GM12878 (cell line): Measurements from ENCODE around the gene MAL. TPM values are rescaled to one million over a fixed set of nuclear protein-coding genes. Genes with fewer than 3 reads are reported as not detected.

Experiments used
- ATAC-seq: fragments of 200-7000 bp; cut with Tn5 transposase; 3 replicates; pipeline ENCODE4 v1.9.1; 2020; ENCODE audit warnings: mild to moderate bottlenecking, moderate library complexity
- Bru-seq: library from RNA; stranded (reverse); fragments of 400-500 nt; gene quantifications from one replicate; lab custom pipeline; 2021; lab: Mats Ljungman, UMichigan
- BruChase-seq, 2 experiments: library from RNA; stranded (reverse); fragments of 400-500 nt; gene quantifications; one replicate each; lab custom pipeline; 2021; lab: Mats Ljungman, UMichigan
- BruUV-seq: library from RNA; stranded (reverse); fragments of 400-500 nt; replicated peaks from 2 replicates; lab custom pipeline; 2021; lab: Mats Ljungman, UMichigan
- CTCF ChIA-PET: fragments of 300-600 bp; sonication (Branson Sonifier 250); formaldehyde crosslinking; extraction: SDS; loops from one replicate; lab custom pipeline; 2021; ENCODE audit warnings: inconsistent platforms; lab: Yijun Ruan, JAX
- POLR2A ChIA-PET: fragments of 350-600 bp; formaldehyde crosslinking; extraction: SDS; loops from one replicate; lab custom pipeline; 2021; ENCODE audit warnings: inconsistent platforms; lab: Charles Lee
- RAD21 ChIA-PET: fragments of 300-600 bp; sonication (Branson Sonifier 250); formaldehyde crosslinking; loops from one replicate; lab custom pipeline; 2023; ENCODE audit warnings: antibody characterized with exemption; ENCODE audit not compliant: unreplicated experiment; lab: Charles Lee
- SMC1A ChIA-PET: fragments of 300-600 bp; sonication (Branson Sonifier 250); formaldehyde crosslinking; loops from one replicate; lab custom pipeline; 2023; ENCODE audit not compliant: unreplicated experiment, uncharacterized antibody; lab: Charles Lee
- DNase-seq: peaks from one replicate; pipeline ENCODE4 v3.0.0-alpha.2; 2011; ENCODE audit warnings: low read depth, low spot score
- FAIRE-seq: peaks from 3 replicates; lab custom pipeline; 2011; peaks lifted over from hg19 to GRCh38; lab: Jason Lieb, UNC
- H2AFZ ChIP-seq: 2 replicates; pipeline ENCODE4 v1.6.0; 2011; ENCODE audit warnings: low read depth, low read length, control low read depth; ENCODE audit not compliant: control insufficient read depth
- H3K27ac ChIP-seq: 2 replicates; pipeline ENCODE4 v1.5.1; 2011; ENCODE audit warnings: control low read depth; ENCODE audit not compliant: control insufficient read depth, insufficient read depth
- H3K27me3 ChIP-seq, 2 experiments: replicated peaks in 1 of 2; 2 replicates each; pipeline versions ENCODE4 v1.6.0 to v1.6.1; 2011; ENCODE audit warnings: low read length in 1 of 2; ENCODE audit not compliant: control insufficient read depth in 2 of 2, insufficient read depth in 2 of 2
- H3K36me3 ChIP-seq, 2 experiments: 2 replicates each; pipeline ENCODE4 v1.5.1; 2011; ENCODE audit warnings: low read length in 1 of 2; ENCODE audit not compliant: control insufficient read depth in 2 of 2, insufficient read depth in 2 of 2
- H3K4me1 ChIP-seq: 2 replicates; pipeline ENCODE4 v1.6.1; 2011; ENCODE audit warnings: mild to moderate bottlenecking, low read length, moderate library complexity, mixed read lengths; ENCODE audit not compliant: control insufficient read depth, insufficient read depth
- H3K4me2 ChIP-seq: 2 replicates; pipeline ENCODE4 v1.6.0; 2011; ENCODE audit warnings: control low read depth; ENCODE audit not compliant: control insufficient read depth, insufficient read depth
- H3K4me3 ChIP-seq: fragments of 200-600 bp; sonication (generic); 2 replicates; pipeline ENCODE4 v1.5.1; 2016
- H3K79me2 ChIP-seq: 2 replicates; pipeline ENCODE4 v1.6.0; 2011; ENCODE audit warnings: low read length; ENCODE audit not compliant: control insufficient read depth, insufficient read depth
- H3K9ac ChIP-seq: 2 replicates; pipeline ENCODE4 v1.8.0; 2011; ENCODE audit warnings: low read length, control low read depth, mixed read lengths; ENCODE audit not compliant: control insufficient read depth, insufficient read depth
- H3K9me3 ChIP-seq: replicated peaks from 3 replicates; pipeline ENCODE4 v1.5.1; 2011; ENCODE audit warnings: mild to moderate bottlenecking, low read length; ENCODE audit not compliant: control insufficient read depth, insufficient read depth
- H4K20me1 ChIP-seq: 2 replicates; pipeline ENCODE4 v1.6.0; 2011; ENCODE audit not compliant: control insufficient read depth, insufficient read depth
- CBX5 ChIP-seq: sonication (generic); IDR thresholded peaks from 2 replicates; pipeline ENCODE4 v1.6.1; 2016; ENCODE audit warnings: low read depth, moderate library complexity, mild to moderate bottlenecking, inconsistent platforms
- CHD2 ChIP-seq: IDR thresholded peaks from 2 replicates; pipeline ENCODE4 v1.6.1; 2011; ENCODE audit warnings: low read depth, low read length, improper control_type of control experiment, borderline replicate concordance
- CHD4 ChIP-seq: fragments of 200-600 bp; sonication (generic); IDR thresholded peaks from 2 replicates; pipeline ENCODE4 v1.6.1; 2016; ENCODE audit warnings: mild to moderate bottlenecking
- EZH2 ChIP-seq: IDR thresholded peaks from 2 replicates; pipeline ENCODE4 v1.6.1; 2012; ENCODE audit warnings: low read depth, mild to moderate bottlenecking, control low read depth, inconsistent platforms, low read length, borderline replicate concordance; ENCODE audit not compliant: control insufficient read depth
- HDAC6 ChIP-seq: fragments of 200-600 bp; sonication (generic); IDR thresholded peaks from one replicate; pipeline ENCODE4 v1.8.0; 2017; ENCODE audit warnings: antibody characterized with exemption; ENCODE audit not compliant: unreplicated experiment
- IKZF2 ChIP-seq, 2 experiments: fragments of 450-650 bp; IDR thresholded peaks; 2 replicates each; pipeline ENCODE4 v1.6.1; 2017; ENCODE audit warnings: mild to moderate bottlenecking in 2 of 2, moderate library complexity in 2 of 2
- LARP7 ChIP-seq: fragments of 450-650 bp; IDR thresholded peaks from 2 replicates; pipeline ENCODE4 v1.6.1; 2017; ENCODE audit warnings: mild to moderate bottlenecking
- MEF2B ChIP-seq: fragments of 450-650 bp; IDR thresholded peaks from 2 replicates; pipeline ENCODE4 v1.6.1; 2018; ENCODE audit warnings: mild to moderate bottlenecking, moderate library complexity; ENCODE audit not compliant: partially characterized antibody, poor library complexity, severe bottlenecking
- NFXL1 ChIP-seq: fragments of 450-650 bp; IDR thresholded peaks from 2 replicates; pipeline ENCODE4 v1.6.1; 2017; ENCODE audit warnings: antibody characterized with exemption, mild to moderate bottlenecking, borderline replicate concordance
- NRF1 ChIP-seq: conservative IDR thresholded peaks from 2 replicates; pipeline ENCODE4 v1.6.1; 2011; ENCODE audit warnings: mild to moderate bottlenecking, low read depth, low read length, improper control_type of control experiment
- PKNOX1 ChIP-seq: fragments of 450-650 bp; IDR thresholded peaks from 2 replicates; pipeline ENCODE4 v1.6.1; 2016; ENCODE audit warnings: mild to moderate bottlenecking
- POLR2A ChIP-seq: IDR thresholded peaks from 2 replicates; pipeline ENCODE4 v1.6.1; 2011; ENCODE audit warnings: low read depth, mild to moderate bottlenecking, low read length
- POLR2AphosphoS5 ChIP-seq: IDR thresholded peaks from 2 replicates; pipeline ENCODE4 v1.6.1; 2011; ENCODE audit warnings: mild to moderate bottlenecking, low read length, inconsistent platforms
- RELB ChIP-seq: fragments of 450-650 bp; IDR thresholded peaks from 2 replicates; pipeline ENCODE4 v1.6.1; 2017; ENCODE audit warnings: low read depth, mild to moderate bottlenecking, moderate library complexity
- SUZ12 ChIP-seq: fragments of 200-600 bp; sonication (generic); IDR thresholded peaks from one replicate; pipeline ENCODE4 v1.6.1; 2018; ENCODE audit warnings: antibody characterized with exemption, mild to moderate bottlenecking; ENCODE audit not compliant: unreplicated experiment
- WGBS: methylation state at CpG from one replicate; pipeline ENCODE4 v1.1.6; 2016; ENCODE audit warnings: low lambda C conversion rate; ENCODE audit not compliant: insufficient replicate concordance, insufficient coverage; ENCODE audit errors: missing lambda C conversion rate; 5-methylcytosine and 5-hydroxymethylcytosine counted together
- in situ Hi-C: fragments of 300-500 bp; cut with MboI; formaldehyde crosslinking; loops from 9 replicates; pipeline ENCODE4 v1.14.3; 2018; ENCODE audit warnings: mixed read lengths
- intact Hi-C: fragments of 100-400 bp; cut with micrococcal nuclease; formaldehyde crosslinking; loops from one replicate; pipeline ENCODE4 v1.14.2; 2022; ENCODE audit not compliant: unreplicated experiment
- long read RNA-seq, 2 experiments: library from polyadenylated mRNA; unstranded; transcript quantifications; one replicate each; pipeline ENCODE4 v2.0.0, GENCODE V29; 2019 to 2020
- polyA minus RNA-seq, 3 experiments: library from RNA; depleted of rRNA, polyadenylated mRNA; stranded (reverse); fragments of >200 nt; gene quantifications; 2 replicates each; pipeline ENCODE4 v1.2.3, GENCODE V29; 2011
- polyA plus RNA-seq, 11 experiments: library from polyadenylated mRNA; depleted of rRNA in 4 of 11; unstranded in 6 of 11; stranded (reverse) in 5 of 11; fragments of >200 nt; fragmentation: Nextera tagmentation in 4 of 11; fragmentation: Illumina TruSeq in 1 of 11; extraction: Ambion mirVana in 4 of 11; extraction: Trizol in 1 of 11; gene quantifications; 1 replicate in 1 of 11; 2 replicates in 10 of 11; pipeline versions ENCODE4 v1.2.1 to v1.2.3, GENCODE V29; 2011 to 2016; ENCODE audit warnings: inconsistent platforms in 2 of 11, missing spikeins in 2 of 11, low read depth in 1 of 11
- total RNA-seq, 4 experiments: library from RNA; depleted of rRNA in 3 of 4; stranded (reverse); fragments of >200 nt in 3 of 4; fragmentation: Illumina TruSeq in 1 of 4; extraction: Trizol in 1 of 4; gene quantifications; 2 replicates each; pipeline versions ENCODE4 v1.2.1 to v1.2.3, GENCODE V29; 2013 to 2021

MAL gene
- 15.0 and 16.0 TPM in 2 replicates for total RNA-seq (2013; cell fraction: nucleolus; rRNA removed)
- total RNA-seq (2014; rRNA removed) (1.7 and 1.9 TPM in 2 replicates), total RNA-seq (2014; rRNA removed; fragmentation: Illumina TruSeq; extraction: Trizol) (1.1 and 1.3 TPM in 2 replicates), total RNA-seq (2021) (1.2 and 1.8 TPM in 2 replicates), polyA plus RNA-seq (2011; rRNA removed) (3.0 and 4.5 TPM in 2 replicates), polyA plus RNA-seq (2014; fragmentation: Illumina TruSeq; extraction: Trizol) (1.6 and 2.4 TPM in 2 replicates), polyA plus RNA-seq (2014; fragmentation: Nextera tagmentation; extraction: Ambion mirVana) (1 to 10 TPM; 1.4 to 1.8 TPM), polyA plus RNA-seq (2014; rRNA removed) (1.4 and 1.7 TPM in 2 replicates), polyA plus RNA-seq (2016; fragmentation: Nextera tagmentation; extraction: Ambion mirVana) (1 to 10 TPM; 2.4 to 3.1 TPM), polyA minus RNA-seq (2011; rRNA and poly(A)+ RNA removed) (1.8 and 2.3 TPM in 2 replicates), Bru-seq, nascent RNA (percentile 65 among the genes with signal in this experiment), BruChase-seq, experiment 1, labeled RNA remaining after a 6-hour chase (percentile 76 among the genes with signal in this experiment), BruChase-seq, experiment 2, labeled RNA remaining after a 2-hour chase (percentile 61 among the genes with signal in this experiment)
- 6.6 TPM for polyA plus RNA-seq (2011; ENCODE audit: low read depth)
- polyA plus RNA-seq (2011; cell fraction: cytosol; rRNA removed) = 6.5 and 8.7 TPM in 2 replicates
- polyA plus RNA-seq (2011; cell fraction: nucleus; rRNA removed) = 3.5 and 4.5 TPM in 2 replicates
- polyA plus RNA-seq (2012) = 14.4 and 19.8 TPM in 2 replicates
- 1.7 and 4.0 TPM in 2 replicates for polyA minus RNA-seq (2011; cell fraction: cytosol; rRNA and poly(A)+ RNA removed)
- polyA minus RNA-seq (2011; cell fraction: nucleus; rRNA and poly(A)+ RNA removed) = 0.60 and 0.77 TPM in 2 replicates
- long read RNA-seq, experiment 1, partial matches to known transcripts = 0 of 2 reads
- long read RNA-seq, experiment 1, other reads (novel, unspliced or antisense) = 0 of 2 reads
- long read RNA-seq, experiment 2, partial matches to known transcripts = 0 of 3 reads
- long read RNA-seq, experiment 2, other reads (novel, unspliced or antisense) = 0 of 3 reads

DNA sequence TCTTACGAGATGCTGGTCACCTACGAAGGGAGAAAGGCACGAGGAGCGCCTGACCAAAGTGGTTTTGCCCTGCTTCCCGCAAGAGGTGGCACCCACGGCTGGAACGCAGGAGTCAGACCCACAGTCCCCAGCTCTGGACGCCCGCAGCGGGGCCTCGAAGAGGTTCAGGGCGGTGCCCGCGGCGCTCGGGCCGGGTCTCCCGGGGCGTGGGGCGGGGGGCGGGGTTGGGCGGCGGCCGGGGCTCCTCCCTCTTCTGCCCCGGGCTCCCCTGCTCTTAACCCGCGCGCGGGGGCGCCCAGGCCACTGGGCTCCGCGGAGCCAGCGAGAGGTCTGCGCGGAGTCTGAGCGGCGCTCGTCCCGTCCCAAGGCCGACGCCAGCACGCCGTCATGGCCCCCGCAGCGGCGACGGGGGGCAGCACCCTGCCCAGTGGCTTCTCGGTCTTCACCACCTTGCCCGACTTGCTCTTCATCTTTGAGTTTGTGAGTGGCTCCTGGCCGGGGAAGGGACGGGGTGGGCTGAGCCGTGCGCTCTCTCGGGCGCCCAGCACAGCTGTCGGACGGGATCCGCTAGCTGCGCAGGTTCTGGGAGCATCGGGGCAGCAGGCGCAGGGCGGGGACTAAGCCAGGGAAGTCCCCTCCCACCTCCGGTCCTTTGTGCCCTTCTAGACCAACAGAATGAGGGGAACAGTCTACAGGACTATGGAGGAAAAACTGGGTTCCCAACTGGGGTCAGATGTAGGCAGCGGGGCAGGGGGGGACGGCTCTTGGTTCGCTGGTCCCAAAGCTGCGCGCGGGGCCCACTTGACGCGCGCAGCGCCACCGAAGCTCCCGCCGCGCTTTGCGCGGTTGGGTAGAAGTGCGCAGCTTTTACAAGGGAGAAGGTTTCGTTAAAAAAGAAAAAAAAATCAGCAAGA is at the start of gene MAL:
TSS of gene MAL (plus strand) at position 303 of the 914 bp plus-strand sequence. CDS start at position 388, 85 bp downstream.
- RAD21 ChIA-PET = interaction anchor here (0.6 to 6.7 kb wide), 8 partner anchors 16 to 90 kb away, joined by 3 to 120 read pairs (median 22); no protein-coding TSS in a partner anchor
- no peak within 1 kb of the TSS for H3K27ac ChIP-seq
- H3K9me3 ChIP-seq = no peaks in the 10 kb centered on the region
- in situ Hi-C loops = no loop called here
- H2AFZ ChIP-seq = peak within 1 kb of the TSS; percentile 78
- FAIRE-seq (no peak), DNase-seq (no peak), ATAC-seq (peak; percentile 64)
- peak within 1 kb of the TSS; percentile 72 for H3K4me3 ChIP-seq
- H4K20me1 ChIP-seq = no peaks in the 10 kb centered on the region
- POLR2A ChIA-PET = interaction anchor here (0.9 to 2.8 kb wide), 5 partner anchors 17 to 54 kb away, joined by 3 to 11 read pairs (median 7); no protein-coding TSS in a partner anchor
- 1% methylated on average over 72 of the region's 81 CpGs for WGBS
- no peaks in the 10 kb centered on the region for H3K36me3 ChIP-seq
- H3K4me2 ChIP-seq = peak within 1 kb of the TSS; percentile 83
- CTCF ChIA-PET = interaction anchor here (0.5 to 6.7 kb wide), 8 partner anchors 16 to 364 kb away, joined by 3 to 339 read pairs (median 4); no protein-coding TSS in a partner anchor
- BruUV-seq = no TSS peak
- intact Hi-C loops = loop anchor here (10.0 kb wide), 1 partner anchor 179 kb away; the partner anchor contains the start of gene ZNF892
- peaks cover 0 to 2% of the 10 kb centered on the region in 2 experiments; a peak in 3 of 4 replicates for H3K27me3 ChIP-seq
- peak within 1 kb of the TSS; percentile 18 for H3K9ac ChIP-seq
- H3K79me2 ChIP-seq = no peaks in the 10 kb centered on the region; the same call in 1 of the 2 replicates
- peaks cover 6% of the 10 kb centered on the region for H3K4me1 ChIP-seq
- SMC1A ChIA-PET = interaction anchor here (0.7 to 6.2 kb wide), 6 partner anchors 16 to 90 kb away, joined by 3 to 94 read pairs (median 7); no protein-coding TSS in a partner anchor
- TF ChIP-seq RELB = peak; percentile 38; the same call in 1 of the 2 replicates
- 0 out of 2 replicates have a peak, but pooled peaks have one; percentile 19 for TF ChIP-seq CHD2
- TF ChIP-seq CHD4 = no peak
- TF ChIP-seq NRF1 = peak; percentile 37
- peak; percentile 78 for TF ChIP-seq POLR2AphosphoS5
- peak; percentile 94 for TF ChIP-seq HDAC6
- TF ChIP-seq MEF2B = no peak
- no peak for TF ChIP-seq SUZ12
- no peak for TF ChIP-seq IKZF2 (IDR thresholded peaks at IDR 0.05)
- peak; percentile 58 for TF ChIP-seq POLR2A
- TF ChIP-seq CBX5 = no peak
- no peak for TF ChIP-seq EZH2
- peak; percentile 34; the same call in 1 of the 2 replicates for TF ChIP-seq LARP7
- no peak for TF ChIP-seq PKNOX1
- TF ChIP-seq NFXL1 = no peak
